Naive thymus-derived CD8-positive, alpha-beta T cell (primary cell): ENCODE data around the gene CD96. TPM values are rescaled to one million over a fixed set of nuclear protein-coding genes. Genes with fewer than 3 reads are reported as not detected.

Experiments used
- ATAC-seq, 2 donors: fragments of 150-1000 bp; cut with Tn5 transposase in 1 of 2; sonication (Bioruptor Pico), chemical (Tn5 transposase) in 1 of 2; 1 replicate in 1 of 2; 2 replicates in 1 of 2; pipeline ENCODE4 v1.10.0; 2021; ENCODE audit warnings: mild to moderate bottlenecking in 2 of 2, moderate library complexity in 2 of 2
- POLR2A ChIA-PET: fragments of 350-600 bp; sonication (Branson Sonifier 250); formaldehyde crosslinking; loops from one replicate; lab custom pipeline; 2021; ENCODE audit warnings: antibody characterized with exemption; lab: Charles Lee
- DNase-seq, 10 donors: peaks; one replicate each; pipeline versions ENCODE4 v3.0.0 to v3.0.0-alpha.2; 2020 to 2022
- H3K27ac Mint-ChIP-seq, 10 donors: one replicate each; pipeline ENCODE4 v1.8.0; 2020 to 2022; ENCODE audit warnings: mild to moderate bottlenecking in 10 of 10, mixed read lengths in 10 of 10, moderate library complexity in 4 of 10, inconsistent platforms in 1 of 10
- H3K27me3 Mint-ChIP-seq, 5 donors: one replicate each; pipeline ENCODE4 v1.8.0; 2021 to 2022; ENCODE audit warnings: mixed read lengths in 5 of 5
- H3K36me3 Mint-ChIP-seq, 3 donors: one replicate each; pipeline ENCODE4 v1.8.0; 2020 to 2022; ENCODE audit warnings: mixed read lengths in 3 of 3, mild to moderate bottlenecking in 2 of 3, inconsistent platforms in 1 of 3
- H3K4me1 Mint-ChIP-seq, 4 donors: one replicate each; pipeline ENCODE4 v1.8.0; 2021 to 2022; ENCODE audit warnings: mixed read lengths in 4 of 4
- H3K4me3 Mint-ChIP-seq, 10 donors: one replicate each; pipeline ENCODE4 v1.8.0; 2020 to 2022; ENCODE audit warnings: mild to moderate bottlenecking in 10 of 10, mixed read lengths in 10 of 10, moderate library complexity in 6 of 10, inconsistent platforms in 1 of 10
- H3K9me3 Mint-ChIP-seq, 9 donors: one replicate each; pipeline ENCODE4 v1.8.0; 2020 to 2022; ENCODE audit warnings: mixed read lengths in 9 of 9, mild to moderate bottlenecking in 3 of 9, inconsistent platforms in 1 of 9, moderate library complexity in 1 of 9
- polyA plus RNA-seq, 3 donors: library from polyadenylated mRNA; unstranded; fragments of 300-500 nt; fragmentation: Illumina TruSeq; gene quantifications; one replicate each; pipeline ENCODE4 v1.2.3, GENCODE V29; 2021
- total RNA-seq, 8 experiments: library from RNA in 2 of 8; stranded (reverse) in 2 of 8; gene quantifications; one replicate each; pipeline ENCODE4 v1.2.3 and lab custom pipeline; 2021 to 2026

CD96 gene
- total and polyA plus RNA-seq, 5 experiments from 2014 or later: 258 to 330 (median 291) TPM

DNA sequence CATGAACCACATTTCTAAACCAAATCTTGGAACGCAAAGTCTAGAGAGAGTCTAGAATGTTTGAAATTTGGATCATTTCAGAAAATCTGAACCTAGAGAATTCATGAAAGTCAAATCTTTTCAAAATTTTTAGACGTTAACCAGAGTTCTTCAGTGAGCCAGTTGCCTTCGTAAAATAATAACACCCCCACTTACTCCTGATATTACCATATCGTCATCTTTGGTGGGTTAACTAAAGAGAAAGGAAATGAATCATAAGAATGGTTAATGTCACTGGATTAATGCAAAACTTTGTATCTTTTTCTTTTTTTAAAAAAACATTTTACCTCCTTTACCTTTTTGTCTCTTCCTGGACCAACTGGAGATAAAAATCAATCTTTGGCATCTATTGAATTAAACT lies 54.3 kb downstream of the CD96 start:
- no peak for ATAC-seq
- H3K9me3 Mint-ChIP-seq: no peaks in the 10 kb centered on the region
- H3K27ac Mint-ChIP-seq: peak overlapping the region in 8 of 10 donors; percentile 28 to 84 (median 65)
- no peaks in the 10 kb centered on the region for H3K27me3 Mint-ChIP-seq
- H3K4me3 Mint-ChIP-seq: peak overlapping the region in 1 of 10 donors; percentile 6
- DNase-seq: no peak
- peaks cover 17 to 37% (median 29%) of the 10 kb centered on the region in 4 donors for H3K4me1 Mint-ChIP-seq
- POLR2A ChIA-PET: no interaction called here
- H3K36me3 Mint-ChIP-seq: peaks cover 6 to 78% (median 24%) of the 10 kb centered on the region in 3 donors

GRCh38 chr3:111598139-111598538 lies 56.1 kb downstream of the CD96 start:
- POLR2A ChIA-PET: no interaction called here
- DNase-seq: no peak
- H3K4me3 Mint-ChIP-seq: no peak overlapping the region
- peak overlapping the region in 1 of 10 donors; percentile 17 for H3K27ac Mint-ChIP-seq
- H3K4me1 Mint-ChIP-seq: peaks cover 12 to 34% (median 28%) of the 10 kb centered on the region in 4 donors
- H3K27me3 Mint-ChIP-seq: no peaks in the 10 kb centered on the region
- H3K9me3 Mint-ChIP-seq: no peaks in the 10 kb centered on the region
- no peak for ATAC-seq
- H3K36me3 Mint-ChIP-seq: peaks cover 10 to 80% (median 26%) of the 10 kb centered on the region in 3 donors

GRCh38 chr3:111598552-111598951 lies 56.6 kb downstream of the CD96 start:
- DNase-seq (no peak), ATAC-seq (no peak)
- no peaks in the 10 kb centered on the region for H3K9me3 Mint-ChIP-seq
- H3K27me3 Mint-ChIP-seq: no peaks in the 10 kb centered on the region
- no peak overlapping the region for H3K4me3 Mint-ChIP-seq
- peaks cover 13 to 36% (median 29%) of the 10 kb centered on the region in 4 donors for H3K4me1 Mint-ChIP-seq
- POLR2A ChIA-PET: interaction anchor here (1.1 kb wide), 1 partner anchor 51 kb away, joined by 3 read pairs; no protein-coding TSS in a partner anchor
- H3K36me3 Mint-ChIP-seq: peaks cover 14 to 80% (median 30%) of the 10 kb centered on the region in 3 donors
- H3K27ac Mint-ChIP-seq: no peak overlapping the region

DNA sequence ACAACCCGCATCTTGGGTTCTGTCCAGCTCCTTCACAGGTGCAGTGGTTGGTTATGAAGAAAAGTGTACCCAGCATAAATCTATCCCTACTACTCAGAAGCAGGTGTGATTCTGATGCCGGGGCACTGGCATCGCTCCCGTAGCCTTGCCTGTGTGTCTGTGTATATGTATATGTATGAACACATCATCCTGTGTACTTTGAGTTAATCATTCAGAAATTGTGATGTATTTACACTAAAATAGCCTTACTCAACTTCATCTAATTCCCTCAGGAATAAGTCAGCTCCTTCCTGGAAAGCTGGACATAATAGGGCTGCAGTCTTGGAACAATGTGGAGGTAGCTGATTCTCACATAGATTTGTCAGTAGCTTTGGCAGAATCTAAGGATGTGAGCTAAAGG lies 59.8 kb downstream of the CD96 start:
- H3K27ac Mint-ChIP-seq: no peak overlapping the region
- H3K4me3 Mint-ChIP-seq: no peak overlapping the region
- ATAC-seq: no peak
- no peak for DNase-seq
- POLR2A ChIA-PET: no interaction called here
- H3K9me3 Mint-ChIP-seq: no peaks in the 10 kb centered on the region
- H3K4me1 Mint-ChIP-seq: peaks cover 11 to 30% (median 24%) of the 10 kb centered on the region in 4 donors
- H3K36me3 Mint-ChIP-seq: peaks cover 21 to 84% (median 35%) of the 10 kb centered on the region in 3 donors
- no peaks in the 10 kb centered on the region for H3K27me3 Mint-ChIP-seq

GRCh38 chr3:111603679-111604078 lies 61.7 kb downstream of the CD96 start:
- Mint-ChIP-seq H3K9me3 (no peaks in the 10 kb centered on the region), H3K27ac (peak overlapping the region in 6 of 10 donors; percentile 10 to 74 (median 30)), H3K4me3 (no peak overlapping the region), H3K4me1 (peaks cover 13 to 38% (median 35%) of the 10 kb centered on the region in 4 donors), H3K36me3 (peaks cover 29 to 86% (median 39%) of the 10 kb centered on the region in 3 donors), H3K27me3 (no peaks in the 10 kb centered on the region)
- DNase-seq (no peak), ATAC-seq (no peak)
- POLR2A ChIA-PET: no interaction called here

DNA sequence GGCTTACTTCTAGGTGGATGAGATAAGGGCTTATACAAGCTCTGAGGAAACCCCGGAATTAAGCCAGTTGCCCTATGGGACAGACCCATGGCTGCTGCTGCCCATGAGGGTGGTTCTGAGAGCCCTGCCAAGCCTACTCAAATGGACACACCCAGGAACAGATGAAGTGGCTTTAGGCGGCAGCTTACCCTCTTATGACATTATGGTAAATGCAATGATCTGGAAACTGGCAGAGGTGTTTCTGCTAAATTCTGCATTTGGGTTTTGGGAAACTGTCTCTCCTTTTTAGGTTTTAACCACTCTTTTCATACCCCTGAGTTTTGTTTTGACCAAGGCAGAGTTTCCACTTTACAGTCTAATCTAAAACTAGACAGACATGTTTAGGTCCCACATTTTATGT lies 62.1 kb downstream of the CD96 start:
- no peak for ATAC-seq
- POLR2A ChIA-PET: no interaction called here
- DNase-seq: no peak
- no peaks in the 10 kb centered on the region for H3K27me3 Mint-ChIP-seq
- H3K4me1 Mint-ChIP-seq: peaks cover 16 to 42% (median 40%) of the 10 kb centered on the region in 4 donors
- H3K9me3 Mint-ChIP-seq: no peaks in the 10 kb centered on the region
- H3K27ac Mint-ChIP-seq: peak overlapping the region in 4 of 10 donors; percentile 26 to 65 (median 36)
- H3K36me3 Mint-ChIP-seq: peaks cover 29 to 90% (median 43%) of the 10 kb centered on the region in 3 donors
- no peak overlapping the region for H3K4me3 Mint-ChIP-seq

DNA sequence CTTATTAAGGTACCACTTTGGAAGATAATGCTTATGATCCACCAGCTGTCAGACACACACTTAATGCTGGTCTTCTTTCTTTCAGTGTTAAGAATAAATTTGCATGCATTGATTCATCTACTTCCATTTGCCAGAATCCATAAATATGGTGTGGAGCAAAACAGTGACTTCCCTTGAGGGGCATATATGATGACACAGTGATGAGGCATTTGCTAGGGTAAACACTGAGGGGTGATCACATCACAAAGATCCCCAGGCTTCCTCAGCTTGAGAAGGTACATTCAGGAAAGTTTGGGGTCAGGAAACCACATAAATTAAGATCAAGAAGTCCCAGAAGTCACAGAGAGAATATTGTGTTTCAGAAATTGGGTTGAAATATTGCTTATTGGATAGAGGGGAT lies 63.0 kb downstream of the CD96 start:
- peak overlapping the region in 4 of 10 donors; percentile 2 to 72 (median 20) for H3K27ac Mint-ChIP-seq
- DNase-seq: no peak
- POLR2A ChIA-PET: no interaction called here
- no peak overlapping the region for H3K4me3 Mint-ChIP-seq
- H3K9me3 Mint-ChIP-seq: no peaks in the 10 kb centered on the region
- H3K4me1 Mint-ChIP-seq: peaks cover 19 to 51% (median 47%) of the 10 kb centered on the region in 4 donors
- no peak for ATAC-seq
- no peaks in the 10 kb centered on the region for H3K27me3 Mint-ChIP-seq
- H3K36me3 Mint-ChIP-seq: peaks cover 24 to 83% (median 41%) of the 10 kb centered on the region in 3 donors

DNA sequence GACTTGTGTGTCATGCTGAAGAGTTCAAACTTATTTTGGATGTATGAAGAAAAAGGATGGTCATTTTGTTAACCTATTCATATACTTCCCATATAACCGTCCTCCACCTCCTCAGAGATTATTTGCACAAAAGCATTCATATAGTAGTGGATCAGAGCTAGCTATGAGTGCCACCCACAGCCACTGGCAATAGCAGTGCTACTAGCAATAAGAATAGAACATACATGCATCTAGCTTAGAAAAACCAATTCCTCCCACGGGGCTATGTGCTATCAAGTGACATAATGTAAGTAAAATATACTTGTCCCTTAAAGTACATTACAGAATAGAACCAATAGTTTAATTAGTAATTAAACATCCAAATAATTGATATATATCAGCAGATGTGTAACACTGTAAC lies 63.5 kb downstream of the CD96 start:
- H3K4me3 Mint-ChIP-seq: no peak overlapping the region
- DNase-seq (no peak), ATAC-seq (no peak)
- peaks cover 22 to 56% (median 52%) of the 10 kb centered on the region in 4 donors for H3K4me1 Mint-ChIP-seq
- H3K9me3 Mint-ChIP-seq: no peaks in the 10 kb centered on the region
- POLR2A ChIA-PET: no interaction called here
- peak overlapping the region in 3 of 10 donors; percentile 4 to 72 (median 12) for H3K27ac Mint-ChIP-seq
- H3K27me3 Mint-ChIP-seq: no peaks in the 10 kb centered on the region
- peaks cover 23 to 82% (median 40%) of the 10 kb centered on the region in 3 donors for H3K36me3 Mint-ChIP-seq

DNA sequence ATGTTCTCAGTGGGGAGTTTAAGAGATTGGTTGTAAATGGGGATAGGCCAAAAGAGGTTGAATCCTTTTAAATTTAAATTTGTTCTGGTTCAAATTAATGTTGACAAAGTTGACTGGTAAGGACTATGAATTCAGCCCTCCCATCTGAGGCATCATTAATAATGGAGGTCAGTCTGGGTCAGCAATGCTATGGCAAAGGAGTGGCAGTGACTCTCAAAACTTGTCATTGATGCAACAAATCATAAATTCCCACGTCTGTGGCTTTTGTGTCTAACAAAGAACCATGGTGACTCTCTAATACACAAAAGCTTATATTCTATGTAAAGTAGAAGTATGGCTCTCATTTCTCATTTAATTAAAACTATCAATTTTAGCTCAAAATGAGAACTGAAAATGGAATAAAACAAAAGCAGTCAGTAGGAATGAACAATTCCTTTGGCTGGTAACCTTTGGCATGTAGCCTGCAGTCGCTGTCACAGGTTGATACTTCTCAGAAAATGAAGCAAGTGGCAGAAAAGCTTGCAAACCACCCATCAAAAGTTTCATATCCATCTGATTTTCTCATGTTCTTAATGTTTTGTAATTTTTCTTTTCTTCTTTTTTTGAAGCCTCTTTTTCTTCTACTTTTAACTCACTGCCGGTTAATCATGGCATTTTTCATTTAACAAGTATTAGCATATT lies 65.4 kb downstream of the CD96 start:
- ATAC-seq (no peak), DNase-seq (no peak)
- H3K4me1 Mint-ChIP-seq: peaks cover 32 to 73% (median 67%) of the 10 kb centered on the region in 4 donors
- POLR2A ChIA-PET: interaction anchor here (1.5 kb wide), 1 partner anchor 9 kb away, joined by 6 read pairs; no protein-coding TSS in a partner anchor
- no peaks in the 10 kb centered on the region for H3K9me3 Mint-ChIP-seq
- H3K27me3 Mint-ChIP-seq: no peaks in the 10 kb centered on the region
- peak overlapping the region in 2 of 10 donors; percentile 1 to 84 for H3K27ac Mint-ChIP-seq
- no peak overlapping the region for H3K4me3 Mint-ChIP-seq
- H3K36me3 Mint-ChIP-seq: peaks cover 23 to 83% (median 42%) of the 10 kb centered on the region in 3 donors

- no peaks in the 10 kb centered on the region for H3K9me3 Mint-ChIP-seq
- DNase-seq (no peak), ATAC-seq (no peak)
- no peaks in the 10 kb centered on the region for H3K27me3 Mint-ChIP-seq
- H3K4me1 Mint-ChIP-seq: peaks cover 30 to 75% (median 68%) of the 10 kb centered on the region in 4 donors
- H3K27ac Mint-ChIP-seq: peak overlapping the region in 4 of 10 donors; percentile 1 to 84 (median 46)
- POLR2A ChIA-PET: interaction anchor here (1.5 kb wide), 1 partner anchor 8 kb away, joined by 6 read pairs; no protein-coding TSS in a partner anchor
- H3K36me3 Mint-ChIP-seq: peaks cover 20 to 83% (median 41%) of the 10 kb centered on the region in 3 donors
- no peak overlapping the region for H3K4me3 Mint-ChIP-seq
Observed at GRCh38 chr3:111608383-111608782, 66.4 kb downstream of the CD96 start.

- ATAC-seq (peak; percentile 30 to 43), DNase-seq (no peak)
- Mint-ChIP-seq H3K36me3 (peaks cover 18 to 82% (median 46%) of the 10 kb centered on the region in 3 donors), H3K4me3 (peak overlapping the region in 5 of 10 donors; percentile 0 to 80 (median 77)), H3K9me3 (no peaks in the 10 kb centered on the region), H3K27me3 (no peaks in the 10 kb centered on the region), H3K4me1 (peaks cover 31 to 67% (median 60%) of the 10 kb centered on the region in 4 donors), H3K27ac (peak overlapping the region in 9 of 10 donors; percentile 60 to 97 (median 90))
- POLR2A ChIA-PET: interaction anchor here (1.2 to 1.3 kb wide), 2 partner anchors 58 to 63 kb away, joined by 4 to 10 read pairs; no protein-coding TSS in a partner anchor
Observed at GRCh38 chr3:111609700-111610099, 67.7 kb downstream of the CD96 start.

DNA sequence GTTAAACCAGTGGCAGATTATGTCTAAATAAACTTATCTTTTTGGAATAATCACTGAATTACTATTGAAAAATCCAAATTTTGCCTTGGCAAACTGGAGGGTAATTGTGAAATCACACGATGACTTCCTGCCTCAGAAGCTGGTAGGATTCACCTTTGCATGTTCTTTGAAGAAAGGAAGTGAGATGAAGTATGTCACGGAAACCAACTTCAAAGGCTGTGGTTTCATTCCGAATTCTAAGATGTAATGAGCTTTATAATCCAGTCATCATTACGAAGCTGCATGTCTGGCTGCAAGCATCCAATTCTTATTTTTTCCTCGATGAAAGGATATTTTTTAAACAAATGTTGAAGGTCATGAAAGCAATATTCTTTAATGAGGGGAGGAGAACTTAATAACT lies 68.2 kb downstream of the CD96 start:
- Mint-ChIP-seq H3K4me1 (peaks cover 32 to 67% (median 61%) of the 10 kb centered on the region in 4 donors), H3K27me3 (no peaks in the 10 kb centered on the region), H3K27ac (peak overlapping the region; percentile 60 to 97 (median 89)), H3K4me3 (peak overlapping the region in 9 of 10 donors; percentile 60 to 83 (median 75)), H3K36me3 (peaks cover 18 to 80% (median 49%) of the 10 kb centered on the region in 3 donors), H3K9me3 (no peaks in the 10 kb centered on the region)
- POLR2A ChIA-PET: interaction anchor here (0.7 to 1.3 kb wide), 3 partner anchors 58 to 65 kb away, joined by 3 to 10 read pairs (median 4); no protein-coding TSS in a partner anchor
- DNase-seq (peak in 9 of 10 donors; percentile 25 to 90 (median 76)), ATAC-seq (peak; percentile 92 to 96)
